22Rv1 (cell line): Measurements from ENCODE around the gene ARHGAP27.

ENCODE experiments used
- CTCF ChIP-seq: fragments of 450-650 bp; IDR thresholded peaks from 2 replicates; pipeline ENCODE4 v1.5.1; 2017; ENCODE audit warnings: mild to moderate bottlenecking
- ZFX ChIP-seq: fragments of 450-650 bp; IDR thresholded peaks from 2 replicates; pipeline ENCODE4 v1.6.1; 2017; ENCODE audit warnings: antibody characterized with exemption, borderline replicate concordance

- TF ChIP-seq ZFX (no peak), CTCF (no peak)
These were observed 85.2 kb downstream of the ARHGAP27 start for GRCh38 chr17:45347444-45347843.
